Activated CD4-positive, alpha-beta T cell treated with anti-CD3 and anti-CD28 coated beads, Interleukin-10, Interleukin-2, amounts not matched to agents 100 ng/mL and 50 ng/mL, durations not matched to agents 16 hours and 8 hours (primary cell): ENCODE results near the gene TMEM120B.
"Not testable (repeated sequence)": the region's sequence is repeated elsewhere in the genome, so short reads cannot be mapped to it uniquely, and the experiment has no call there.

Source experiments
- DNase-seq: peaks from one replicate; pipeline ENCODE4 v3.0.0-alpha.2; 2020

Gene TMEM120B

DNA sequence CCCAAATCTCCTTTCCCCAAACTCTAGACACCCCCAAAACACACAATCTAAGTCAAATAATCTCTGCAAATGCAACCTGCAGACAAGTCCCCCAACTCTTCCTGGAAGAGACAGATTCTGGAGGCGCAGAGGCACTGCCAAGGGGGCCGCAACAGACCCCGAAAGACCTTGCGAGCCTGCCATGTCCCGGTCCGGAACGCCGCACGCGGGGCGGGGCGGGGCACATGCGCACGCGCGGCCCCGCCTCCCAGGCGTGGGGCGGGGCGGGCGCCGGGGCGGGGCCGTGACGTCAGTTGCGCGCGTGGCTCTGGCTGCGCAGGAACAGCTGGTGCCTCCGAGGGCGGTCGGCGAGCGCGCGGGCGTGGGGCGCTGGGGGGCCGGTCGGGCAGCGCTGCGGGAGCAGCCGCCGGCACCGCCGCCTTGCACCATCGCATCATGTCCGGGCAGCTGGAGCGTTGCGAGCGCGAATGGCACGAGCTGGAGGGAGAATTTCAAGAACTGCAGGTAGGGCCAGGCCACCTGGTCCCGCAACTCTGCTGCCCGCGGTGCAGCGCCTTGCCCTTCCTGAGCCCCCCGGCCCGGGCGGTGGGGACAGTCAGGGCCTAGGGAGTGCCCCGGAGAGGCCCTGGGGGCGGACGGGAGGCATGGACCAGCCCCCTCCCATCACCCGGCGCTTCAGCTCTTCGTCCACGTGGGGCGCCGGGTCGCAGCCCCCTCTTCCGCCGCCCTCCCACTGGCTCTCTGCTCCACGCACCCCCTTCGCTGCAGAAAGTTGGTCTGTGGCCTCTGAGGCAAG, at the start of gene TMEM120B:
TMEM120B (plus strand) TSS at position 292 of the 796 bp plus-strand sequence; CDS start at position 436, 144 bp downstream.
- DNase-seq: peak; percentile 89

DNA sequence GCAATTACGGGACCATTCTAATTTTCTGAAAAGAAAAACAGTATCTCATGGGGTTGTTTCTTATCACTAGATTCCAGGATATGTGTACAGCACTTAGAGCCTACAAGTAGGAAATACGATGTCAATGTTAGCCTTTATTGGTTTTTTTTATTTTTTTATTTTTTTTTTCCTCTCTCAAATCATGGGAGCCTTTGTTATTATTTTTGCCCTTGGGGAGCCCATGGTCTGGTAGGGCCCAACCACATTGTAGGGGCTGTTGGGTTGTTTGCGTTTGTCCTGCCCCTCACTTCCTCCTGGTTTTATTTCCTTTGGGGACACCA, 49.0 kb upstream of the TMEM120B start:
- no peak for DNase-seq

DNA sequence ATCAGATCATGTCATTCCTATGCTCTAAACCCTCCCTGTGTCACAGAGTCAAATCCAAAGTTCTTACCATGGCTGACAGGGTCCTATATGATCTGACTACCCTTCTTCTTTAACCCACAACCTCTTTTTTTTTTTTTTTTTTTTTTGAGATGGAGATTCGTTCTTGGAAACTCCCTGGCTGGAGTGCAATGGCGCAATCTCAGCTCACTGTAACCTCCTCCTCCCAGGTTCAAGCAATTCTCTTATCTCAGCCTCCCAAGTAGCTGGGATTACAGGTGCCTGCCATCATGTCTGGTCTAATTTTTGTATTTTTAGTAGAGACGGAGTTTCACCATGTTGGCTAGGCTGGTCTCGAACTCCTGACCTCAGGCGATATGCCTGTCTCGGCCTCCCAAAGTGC, 45.7 kb upstream of the TMEM120B start:
- DNase-seq: not testable (repeated sequence)

DNA sequence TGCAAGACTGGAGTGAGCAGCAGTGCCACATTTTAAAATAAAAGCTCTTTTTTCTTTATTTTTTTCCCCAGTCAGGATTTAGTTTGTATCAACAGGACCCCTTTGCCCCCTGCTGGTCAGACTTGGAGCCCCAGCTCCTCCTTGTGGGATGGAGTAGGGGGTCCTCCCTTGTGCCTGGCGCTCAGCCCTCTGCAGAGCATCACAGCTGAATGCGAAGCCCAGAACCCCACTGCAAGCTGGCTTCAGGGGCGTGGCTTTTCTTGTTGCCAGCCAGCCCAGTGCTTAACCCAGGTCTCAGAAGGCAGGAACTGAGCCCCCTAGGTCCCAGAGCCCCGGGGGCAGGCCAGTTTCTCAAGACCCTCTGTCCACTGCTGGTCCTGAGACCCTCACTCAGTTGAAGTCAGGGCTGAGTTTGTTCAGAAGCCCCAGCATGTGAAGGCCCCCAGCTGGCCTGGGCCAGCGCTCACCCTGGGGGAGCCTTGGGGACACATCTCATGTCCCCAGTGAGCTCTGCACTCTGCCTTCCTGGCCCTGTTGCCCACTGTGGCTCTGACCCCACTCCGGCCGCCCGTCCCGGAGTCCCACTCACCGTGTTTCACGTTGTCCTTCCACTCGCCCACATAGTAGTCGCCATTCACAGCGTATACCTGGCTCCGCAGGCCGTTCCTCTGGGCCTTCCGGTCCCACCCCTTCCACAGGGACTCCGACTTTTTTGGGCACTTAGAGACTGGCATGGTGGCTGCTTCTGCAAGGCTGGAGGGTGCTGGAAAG, 43.6 kb upstream of the TMEM120B start:
- peak; percentile 48 for DNase-seq

DNA sequence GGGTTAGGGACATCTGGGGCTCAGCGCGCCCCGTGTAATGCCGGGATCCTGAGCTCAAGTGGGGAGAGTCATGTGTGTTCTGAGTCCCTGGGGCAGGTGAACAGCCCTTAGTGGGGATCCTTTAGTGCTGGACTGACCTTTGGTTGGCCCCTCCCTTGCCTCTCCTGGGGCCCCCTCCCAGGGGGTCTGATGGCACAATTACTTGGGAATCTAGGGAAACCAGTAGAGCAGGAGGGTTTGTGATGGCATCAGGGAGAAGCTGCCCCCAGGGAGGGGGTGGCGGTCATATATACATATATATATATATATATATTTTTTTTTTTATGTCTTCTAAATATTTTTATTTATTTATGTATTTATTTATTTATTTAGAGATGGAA, 43.0 kb upstream of the TMEM120B start, which contains the start of gene MORN3:
MORN3 (minus strand) TSS at position 134 of the 380 bp plus-strand sequence. CDS start 171 bp downstream, outside the sequence.
- no peak for DNase-seq

DNA sequence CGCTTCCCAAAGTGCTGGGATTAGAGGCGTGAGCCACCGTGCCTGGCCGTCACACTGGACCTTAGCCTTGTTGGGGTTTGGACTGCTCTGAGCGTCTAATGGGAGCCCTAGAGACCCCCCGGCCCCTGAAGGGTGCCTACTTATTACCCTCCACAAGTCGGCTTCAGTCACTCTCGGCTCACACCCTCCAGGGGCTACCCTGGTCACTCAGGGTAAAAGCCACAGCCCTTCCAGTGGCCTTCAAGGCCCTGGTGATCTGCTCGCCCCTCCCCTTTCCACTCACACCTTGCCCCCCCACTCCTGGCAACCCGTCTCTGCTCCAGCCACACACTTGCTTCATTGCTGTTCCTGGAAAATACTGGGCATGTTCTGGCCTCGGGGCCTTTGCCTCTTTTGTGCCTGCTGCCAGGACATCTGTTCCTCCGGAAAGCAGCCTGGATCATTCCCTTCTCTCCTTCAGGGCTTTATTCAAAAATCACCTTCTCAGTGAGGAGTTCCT, 39.5 kb upstream of the TMEM120B start:
- no peak for DNase-seq

DNA sequence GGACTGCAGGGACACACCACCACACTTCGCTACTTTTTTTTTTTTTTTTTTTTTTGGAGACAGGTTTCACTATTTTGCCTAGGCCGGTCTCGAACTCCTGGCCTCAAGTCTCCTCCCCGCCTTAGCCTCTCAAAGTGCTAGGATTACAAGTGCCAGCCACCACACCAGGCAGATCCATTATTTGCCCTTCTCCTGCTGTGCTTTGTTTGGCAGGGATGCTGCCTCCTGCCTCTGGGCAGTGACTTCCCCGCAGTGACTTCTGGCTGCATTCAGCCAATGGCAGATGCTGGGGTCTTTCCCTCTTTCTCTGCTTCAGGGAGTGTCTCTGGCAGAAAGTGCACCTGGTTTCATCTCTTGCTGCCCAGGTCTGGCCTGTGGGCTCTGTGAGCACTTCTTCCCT, 36.4 kb upstream of the TMEM120B start:
- no peak for DNase-seq

DNA sequence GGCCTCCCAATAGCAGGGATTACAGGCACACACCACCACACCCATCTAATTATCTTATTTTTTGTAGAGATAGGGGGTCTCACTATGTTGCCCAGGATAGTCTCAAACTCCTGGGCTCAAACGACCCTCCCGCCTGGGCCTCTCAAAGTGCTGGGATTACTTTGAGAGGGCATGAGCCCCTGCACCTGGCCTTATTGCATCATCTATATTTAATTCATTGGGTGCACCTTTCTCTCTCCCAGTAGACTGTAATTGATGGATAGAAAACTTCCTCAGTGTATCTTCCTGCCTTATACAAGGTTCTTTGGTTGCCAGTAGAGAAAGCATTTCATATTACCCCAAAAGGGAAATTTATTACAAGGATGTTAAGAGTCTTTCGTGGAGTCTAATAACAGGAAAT, 34.2 kb upstream of the TMEM120B start:
- DNase-seq: no peak

DNA sequence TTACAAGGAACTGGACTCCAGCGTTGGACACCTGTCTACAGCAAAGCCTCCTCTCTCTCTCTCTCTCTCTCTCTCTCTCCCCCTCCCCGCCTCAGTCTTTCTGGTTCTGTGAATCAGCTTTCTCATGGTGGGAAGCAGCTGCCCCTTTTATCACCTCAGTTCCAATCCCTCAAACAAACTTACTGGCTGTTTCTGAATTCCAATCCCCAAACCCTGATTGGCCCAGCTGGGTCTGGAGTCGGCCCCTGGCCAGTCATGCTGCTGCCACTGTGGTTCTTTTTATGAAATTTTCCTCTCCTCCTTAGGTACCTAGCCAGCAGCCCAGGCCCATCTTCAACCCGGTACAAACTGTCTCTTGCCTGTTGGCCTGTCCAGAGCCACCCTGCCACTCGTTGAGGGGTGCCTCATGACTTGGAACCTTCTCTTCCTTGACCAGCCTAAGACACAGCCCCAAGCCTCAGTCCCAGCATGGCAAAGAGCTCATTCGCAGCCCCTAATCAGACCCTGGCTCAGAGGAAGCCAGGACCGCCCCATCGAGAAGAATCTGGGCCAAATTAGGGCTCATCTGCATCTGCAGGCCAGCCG, 33.7 kb upstream of the TMEM120B start:
- DNase-seq: no peak

DNA sequence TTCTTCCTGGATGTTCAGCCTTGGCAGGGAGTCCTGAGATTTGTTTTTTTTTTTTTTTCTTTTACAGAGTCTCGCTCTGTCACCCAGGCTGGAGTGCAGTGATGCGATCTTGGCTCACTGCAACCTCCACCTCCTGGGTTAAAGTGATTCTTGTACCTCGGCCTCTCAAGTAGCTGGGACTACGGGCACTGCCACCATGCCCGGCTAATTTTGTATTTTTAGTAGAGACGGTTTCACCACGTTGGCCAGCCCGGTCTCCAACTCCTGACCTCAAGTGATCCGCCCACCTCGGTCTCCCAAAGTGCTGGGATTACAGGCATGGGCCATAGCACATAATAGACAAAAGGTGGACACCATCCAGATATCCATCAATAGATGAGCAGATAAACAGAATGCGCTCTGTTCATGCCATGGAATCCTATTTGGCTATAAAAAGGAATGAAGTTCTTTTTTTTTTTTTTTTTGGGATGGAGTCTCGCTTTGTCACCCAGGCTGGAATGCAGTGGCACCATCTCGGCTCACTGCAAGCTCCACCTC, 32.8 kb upstream of the TMEM120B start:
- DNase-seq: not testable (repeated sequence)

DNA sequence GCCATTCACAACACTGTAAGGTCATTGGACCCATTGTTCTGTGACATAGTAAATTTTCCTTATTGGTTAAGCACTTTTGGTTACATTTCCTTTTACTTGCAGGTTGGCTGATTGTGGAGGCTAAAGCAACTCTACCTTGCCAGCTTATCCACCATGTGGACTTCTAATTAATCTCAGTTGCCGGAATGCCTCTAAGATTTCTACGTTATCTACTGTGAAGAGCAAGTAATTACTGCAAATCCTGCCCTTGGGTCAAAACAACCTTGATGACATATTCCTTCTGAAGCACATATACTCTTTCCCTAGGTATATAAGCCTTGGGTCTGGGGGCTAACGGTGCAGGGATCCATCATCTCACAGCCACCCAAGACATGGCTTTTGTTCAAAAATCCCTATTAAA, 23.6 kb upstream of the TMEM120B start:
- DNase-seq: no peak

DNA sequence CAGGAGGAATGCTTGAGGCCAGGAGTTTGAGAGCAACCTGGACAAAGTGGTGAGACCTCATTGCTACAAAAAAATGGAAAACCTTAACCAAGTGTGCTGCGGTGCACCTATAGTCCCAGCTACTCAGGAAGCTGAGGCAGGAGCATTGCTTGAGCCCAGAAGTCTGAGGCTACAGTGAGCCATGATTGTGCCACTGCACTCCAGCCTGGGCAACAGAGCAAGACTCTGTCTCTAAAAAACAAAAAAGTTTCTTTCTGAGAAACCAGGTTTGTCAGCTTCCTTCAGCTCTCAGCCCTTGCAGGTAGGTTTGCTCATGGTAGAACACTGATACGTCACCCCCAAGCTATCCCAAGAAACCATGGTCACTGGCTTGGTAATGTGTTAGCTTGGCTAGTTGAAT, 23.1 kb upstream of the TMEM120B start:
- no peak for DNase-seq

DNA sequence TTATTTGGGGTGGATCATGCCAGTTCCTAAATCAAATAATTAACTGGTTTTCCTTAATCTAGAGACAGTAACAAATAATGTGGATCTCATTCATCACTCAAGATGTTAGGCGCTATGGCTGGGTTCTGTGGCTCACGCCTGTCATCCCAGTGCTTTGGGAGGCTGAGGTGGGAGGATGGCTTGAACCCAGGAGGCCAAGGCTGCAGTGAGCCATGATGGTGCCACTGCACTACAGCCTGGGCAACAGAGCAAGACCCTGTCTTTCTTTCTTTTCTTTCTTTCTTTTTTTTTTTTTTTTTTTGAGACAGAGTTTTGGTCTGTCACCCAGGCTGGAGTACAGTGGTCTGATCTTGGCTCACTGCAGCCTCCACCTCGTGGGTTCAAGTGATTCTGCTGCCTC, 19.8 kb upstream of the TMEM120B start:
- DNase-seq: not testable (repeated sequence)

DNA sequence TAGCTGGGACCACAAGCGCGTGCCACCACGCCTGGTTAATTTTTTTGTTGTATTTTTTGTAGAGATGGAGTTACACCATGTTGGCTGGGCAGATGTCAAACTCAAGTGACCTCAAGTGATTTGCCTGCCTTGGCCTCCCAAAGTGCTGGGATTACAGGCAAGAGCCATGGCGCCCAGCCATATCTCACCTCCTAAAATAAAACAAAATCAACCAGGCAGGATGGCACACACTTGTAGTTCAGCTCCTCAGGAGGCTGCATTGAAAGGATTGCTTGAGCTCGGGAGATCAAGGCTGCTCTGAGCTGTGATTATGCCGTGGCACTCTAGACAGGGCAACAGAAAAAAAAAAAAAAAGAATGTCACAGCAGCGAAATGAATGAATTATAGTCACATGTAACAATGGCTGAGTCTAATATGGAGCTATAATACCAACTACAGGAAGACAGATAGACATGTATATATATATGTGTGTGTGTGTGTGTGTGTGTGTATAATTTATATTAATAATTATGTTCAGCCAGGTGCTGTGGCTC, 19.3 kb upstream of the TMEM120B start:
- no peak for DNase-seq

DNA sequence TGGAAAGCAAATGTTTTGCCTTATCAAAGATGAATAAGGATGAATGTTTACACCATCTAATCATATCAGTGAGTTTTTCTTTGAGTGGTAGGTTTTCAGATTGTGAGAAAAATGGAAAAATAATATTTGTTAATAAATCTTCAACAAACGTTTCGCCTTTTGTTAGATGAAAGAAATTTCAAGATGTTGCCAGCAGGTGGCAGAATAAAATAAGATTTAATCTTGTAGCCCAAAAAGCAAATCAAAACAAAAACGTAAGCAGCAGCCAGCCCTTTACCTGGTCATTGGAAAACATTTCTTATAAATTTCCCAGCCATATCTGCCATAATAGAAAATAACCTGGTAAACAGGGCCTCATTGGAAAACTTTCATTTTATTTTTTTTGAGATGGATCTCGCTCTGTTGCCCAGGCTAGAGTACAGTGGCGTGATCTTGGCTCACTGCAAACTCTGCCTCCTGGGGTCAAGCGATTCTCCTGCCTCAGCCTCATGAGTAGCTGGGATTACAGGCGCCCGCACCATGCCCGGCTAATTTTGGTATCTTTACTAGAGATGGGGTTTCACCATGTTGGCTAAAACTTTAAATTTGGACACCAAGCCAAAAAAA, 15.4 kb upstream of the TMEM120B start:
- DNase-seq: peak; percentile 61

DNA sequence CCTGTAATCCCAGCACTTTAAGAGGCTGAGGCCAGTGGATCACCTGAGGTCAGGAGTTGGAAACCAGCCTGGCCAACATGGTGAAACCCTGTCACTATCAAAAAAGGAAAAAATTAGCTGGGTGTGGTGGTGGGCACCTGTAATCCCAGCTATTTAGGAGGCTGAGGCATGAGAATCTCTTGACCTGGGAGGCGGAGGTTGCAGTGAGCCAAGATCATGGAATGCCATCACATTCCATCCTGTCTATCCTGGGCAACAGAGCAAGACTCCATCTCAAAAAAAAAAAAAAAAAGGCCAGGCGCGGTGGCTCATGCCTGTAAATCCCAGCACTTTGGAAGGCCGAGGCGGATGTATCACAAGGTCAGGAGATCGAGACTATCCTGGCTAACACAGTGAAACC, 14.7 kb upstream of the TMEM120B start:
- not testable (repeated sequence) for DNase-seq

DNA sequence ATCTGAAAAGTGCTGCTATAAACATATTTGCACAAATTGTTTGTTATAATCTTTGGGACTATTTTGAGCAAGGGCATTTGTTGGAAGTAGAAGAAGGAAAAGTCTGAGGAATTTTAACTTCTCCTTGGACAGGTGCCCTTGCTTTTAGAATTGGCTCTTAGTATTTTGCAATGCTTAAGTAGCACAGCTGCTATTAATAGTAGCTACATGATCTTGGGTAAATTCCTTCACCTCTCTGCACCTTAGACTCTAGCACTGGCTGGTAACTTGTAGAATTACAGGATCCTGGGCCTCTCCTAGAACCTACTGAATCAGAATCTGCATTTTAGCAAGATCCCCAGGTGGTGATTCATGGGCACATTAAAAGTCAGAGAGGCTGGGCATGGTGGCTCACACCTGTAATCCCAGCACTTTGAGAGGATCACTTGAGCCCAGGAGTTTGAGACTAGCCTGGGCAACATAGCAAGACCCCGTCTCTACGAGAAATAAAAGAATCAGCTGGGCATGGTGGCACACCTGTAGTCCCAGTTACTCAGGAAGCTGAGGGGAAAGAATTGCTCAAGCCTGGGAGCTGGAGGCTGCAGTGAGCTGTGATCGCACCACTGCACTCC, 10.8 kb upstream of the TMEM120B start:
- no peak for DNase-seq

DNA sequence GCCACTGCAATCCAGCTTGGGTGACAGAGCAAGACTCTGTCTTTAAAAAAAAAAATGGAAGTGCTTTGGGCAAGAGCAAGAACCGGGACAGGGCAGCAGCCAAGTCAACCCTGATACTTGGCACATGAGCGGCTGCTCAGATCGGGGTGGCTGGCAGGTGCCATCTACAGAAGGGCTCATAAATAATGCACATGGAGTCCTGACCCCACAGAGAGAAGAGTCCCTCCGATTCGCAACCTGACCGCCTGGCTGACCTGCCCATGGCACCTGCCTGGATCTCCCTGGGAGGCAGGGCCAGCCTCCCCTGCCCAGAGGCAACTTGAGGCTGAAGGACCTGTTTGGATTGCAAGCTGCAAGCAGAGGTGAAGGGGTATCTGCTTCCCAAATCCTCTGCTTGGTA, 9.6 kb upstream of the TMEM120B start:
- no peak for DNase-seq

DNA sequence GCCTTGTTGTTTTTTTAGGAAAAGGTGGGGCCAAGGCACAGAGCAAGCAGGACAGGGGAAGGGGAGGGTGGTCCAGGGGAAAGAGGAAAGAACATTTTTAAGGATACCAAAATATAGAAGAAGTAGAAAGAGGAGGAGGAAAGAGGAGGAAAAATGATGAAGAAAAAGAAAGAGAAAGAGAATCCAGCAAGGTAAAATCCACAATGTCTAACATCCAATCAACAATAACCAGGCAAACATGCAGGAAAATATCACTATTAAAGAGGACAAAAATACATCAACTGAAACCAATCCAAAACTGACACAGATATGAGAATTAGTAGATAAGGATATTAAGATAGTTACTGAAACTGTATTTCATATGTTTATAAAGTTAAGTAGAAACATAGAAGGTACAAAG, 7.0 kb upstream of the TMEM120B start:
- no peak for DNase-seq

DNA sequence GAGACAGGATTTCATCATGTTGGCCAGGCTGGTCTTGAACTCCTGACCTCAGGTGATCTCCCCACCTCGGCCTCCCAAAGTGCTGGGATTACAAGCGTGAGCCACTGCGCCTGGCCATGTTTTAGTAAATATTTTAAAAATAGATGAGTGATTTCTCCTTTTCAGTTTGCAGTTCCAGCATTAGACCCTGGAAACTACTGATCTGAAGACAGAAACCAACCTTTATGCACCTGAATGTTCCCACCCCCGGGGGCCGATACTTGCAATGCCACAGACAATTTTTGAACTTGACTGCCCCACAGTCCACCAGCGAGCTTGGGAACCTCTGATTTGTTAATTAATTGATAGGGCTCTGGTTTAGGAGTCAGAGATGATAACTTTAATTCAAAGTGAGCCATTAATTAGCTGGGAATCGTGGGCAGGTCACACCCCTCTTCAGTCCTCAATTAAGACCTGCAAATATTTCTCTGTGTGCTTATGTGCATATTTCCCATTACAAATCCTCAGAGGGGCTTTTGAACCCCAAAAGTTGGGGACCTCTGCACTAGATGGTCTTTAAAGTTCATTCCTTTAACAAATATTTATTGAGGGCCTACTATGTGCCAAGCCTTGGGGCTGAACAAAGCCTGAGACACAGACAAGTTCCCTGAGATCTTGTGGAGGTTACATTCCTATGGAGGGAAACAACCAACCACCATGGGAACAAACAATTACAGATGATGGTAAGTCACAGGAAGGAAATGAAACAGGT, 4.1 kb upstream of the TMEM120B start:
- DNase-seq: no peak

DNA sequence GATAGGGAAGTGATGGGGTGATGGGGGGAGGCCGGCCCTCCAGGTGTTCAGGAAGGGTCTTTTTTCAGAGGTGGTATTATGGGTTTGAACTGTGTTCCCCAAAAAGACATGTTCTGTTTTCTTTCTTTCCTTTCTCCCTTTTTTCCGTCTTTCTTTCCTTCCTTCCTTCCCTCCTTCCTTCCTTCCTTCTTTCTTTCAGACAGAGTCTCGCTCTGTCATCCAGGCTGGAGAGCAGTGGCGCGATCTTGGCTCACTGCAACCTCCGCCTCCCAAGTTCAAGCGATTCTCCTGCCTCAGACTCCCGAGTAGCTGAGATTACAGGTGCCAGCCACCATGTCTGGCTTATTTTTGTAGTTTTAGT, 3.5 kb upstream of the TMEM120B start:
- DNase-seq: not testable (repeated sequence)
